HK-2 (cell line): ENCODE data around the gene VPS18.
"Not testable (repeated sequence)": the region's sequence is repeated elsewhere in the genome, so short reads cannot be mapped to it uniquely, and the experiment has no call there.

Experiments used
- DNase-seq: peaks from one replicate; pipeline ENCODE4 v3.0.0-alpha.2; 2018; ENCODE audit not compliant: unreplicated experiment

Gene VPS18, protein sequence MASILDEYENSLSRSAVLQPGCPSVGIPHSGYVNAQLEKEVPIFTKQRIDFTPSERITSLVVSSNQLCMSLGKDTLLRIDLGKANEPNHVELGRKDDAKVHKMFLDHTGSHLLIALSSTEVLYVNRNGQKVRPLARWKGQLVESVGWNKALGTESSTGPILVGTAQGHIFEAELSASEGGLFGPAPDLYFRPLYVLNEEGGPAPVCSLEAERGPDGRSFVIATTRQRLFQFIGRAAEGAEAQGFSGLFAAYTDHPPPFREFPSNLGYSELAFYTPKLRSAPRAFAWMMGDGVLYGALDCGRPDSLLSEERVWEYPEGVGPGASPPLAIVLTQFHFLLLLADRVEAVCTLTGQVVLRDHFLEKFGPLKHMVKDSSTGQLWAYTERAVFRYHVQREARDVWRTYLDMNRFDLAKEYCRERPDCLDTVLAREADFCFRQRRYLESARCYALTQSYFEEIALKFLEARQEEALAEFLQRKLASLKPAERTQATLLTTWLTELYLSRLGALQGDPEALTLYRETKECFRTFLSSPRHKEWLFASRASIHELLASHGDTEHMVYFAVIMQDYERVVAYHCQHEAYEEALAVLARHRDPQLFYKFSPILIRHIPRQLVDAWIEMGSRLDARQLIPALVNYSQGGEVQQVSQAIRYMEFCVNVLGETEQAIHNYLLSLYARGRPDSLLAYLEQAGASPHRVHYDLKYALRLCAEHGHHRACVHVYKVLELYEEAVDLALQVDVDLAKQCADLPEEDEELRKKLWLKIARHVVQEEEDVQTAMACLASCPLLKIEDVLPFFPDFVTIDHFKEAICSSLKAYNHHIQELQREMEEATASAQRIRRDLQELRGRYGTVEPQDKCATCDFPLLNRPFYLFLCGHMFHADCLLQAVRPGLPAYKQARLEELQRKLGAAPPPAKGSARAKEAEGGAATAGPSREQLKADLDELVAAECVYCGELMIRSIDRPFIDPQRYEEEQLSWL

DNA sequence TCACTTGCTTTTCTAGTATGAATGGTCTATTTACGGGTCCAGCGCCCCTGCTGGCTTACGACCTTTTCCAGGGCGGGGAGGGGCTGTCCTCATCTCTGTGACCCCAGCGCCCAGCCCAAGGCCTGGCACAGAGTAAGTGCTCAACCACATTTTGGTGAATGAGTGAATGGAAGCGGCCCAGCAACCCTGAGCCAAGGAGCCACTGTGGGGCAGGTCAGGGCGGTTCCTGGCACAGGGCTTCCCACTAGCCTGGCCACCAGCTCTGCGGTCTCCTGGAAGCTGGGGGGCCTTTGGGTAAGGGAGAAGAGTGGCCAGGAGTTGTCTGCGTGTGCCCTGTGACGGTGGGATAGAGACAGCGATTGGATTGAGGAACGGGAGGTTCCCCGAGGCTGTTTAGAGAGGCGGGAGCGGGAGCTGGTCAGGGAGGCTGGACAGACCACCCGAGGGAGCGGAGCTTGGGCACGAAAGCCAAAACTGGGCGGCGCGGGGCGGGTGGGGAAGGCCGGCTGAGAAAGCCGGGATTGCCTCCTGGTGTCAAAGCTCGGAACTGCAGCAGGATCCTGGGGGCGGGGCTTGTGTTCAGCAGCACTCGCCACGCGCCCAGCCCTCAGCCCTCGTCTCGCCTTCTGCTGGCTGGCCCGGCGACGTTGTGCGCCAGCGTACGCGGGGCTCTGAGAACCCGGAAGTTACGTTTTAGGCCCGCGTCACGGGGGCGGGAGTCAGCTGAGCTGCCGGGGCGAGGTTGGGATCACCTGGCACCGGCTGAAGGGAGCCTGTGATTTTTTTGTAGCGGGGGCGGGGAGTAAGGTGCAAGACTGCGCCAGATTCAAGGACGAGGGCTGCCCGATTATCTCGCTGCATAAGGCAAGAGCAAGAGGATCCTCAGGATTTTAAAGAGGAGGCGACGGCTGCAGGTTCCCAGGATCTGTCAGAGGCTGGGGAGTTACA is at the start of gene VPS18:
TSS of gene VPS18 (plus strand) at position 718 of the 948 bp plus-strand sequence. CDS start 319 bp downstream, outside the sequence.
- peak; percentile 93 for DNase-seq

- no peak for DNase-seq
Measured at GRCh38 chr15:40844696-40845030, 49.6 kb upstream of the VPS18 start.

GRCh38 chr15:40845036-40845435 is 49.2 kb upstream of the VPS18 start:
- DNase-seq = no peak

- no peak for DNase-seq
Measured at GRCh38 chr15:40845511-40846284, 48.6 kb upstream of the VPS18 start.

GRCh38 chr15:40846841-40847222 is 47.4 kb upstream of the VPS18 start:
- DNase-seq = no peak

- no peak for DNase-seq
Measured at GRCh38 chr15:40847223-40847961, 46.9 kb upstream of the VPS18 start.

GRCh38 chr15:40850576-40851112 is 43.6 kb upstream of the VPS18 start:
- no peak for DNase-seq

GRCh38 chr15:40852529-40852928 is 41.7 kb upstream of the VPS18 start:
- DNase-seq = no peak

- DNase-seq = no peak
Measured at GRCh38 chr15:40853241-40853890, 40.9 kb upstream of the VPS18 start.

DNA sequence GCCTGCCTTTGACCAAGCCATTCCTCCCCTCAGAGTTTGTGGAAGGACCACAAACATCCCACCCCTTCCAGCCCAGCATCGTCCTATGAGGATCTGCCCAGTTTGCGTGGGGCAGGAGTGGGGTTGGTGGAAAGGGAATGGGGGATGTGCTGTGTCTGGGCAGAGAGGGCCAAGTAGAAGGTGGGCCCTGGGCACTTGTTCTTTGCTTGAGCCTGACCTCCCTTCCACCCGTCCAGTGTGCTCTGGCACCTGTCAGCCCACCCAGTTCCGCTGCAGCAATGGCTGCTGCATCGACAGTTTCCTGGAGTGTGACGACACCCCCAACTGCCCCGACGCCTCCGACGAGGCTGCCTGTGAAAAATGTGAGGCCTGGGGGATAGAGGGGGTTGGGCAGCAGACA is 40.1 kb upstream of the VPS18 start:
- DNase-seq = no peak

- no peak for DNase-seq
Measured at GRCh38 chr15:40855706-40856234, 38.5 kb upstream of the VPS18 start.

DNA sequence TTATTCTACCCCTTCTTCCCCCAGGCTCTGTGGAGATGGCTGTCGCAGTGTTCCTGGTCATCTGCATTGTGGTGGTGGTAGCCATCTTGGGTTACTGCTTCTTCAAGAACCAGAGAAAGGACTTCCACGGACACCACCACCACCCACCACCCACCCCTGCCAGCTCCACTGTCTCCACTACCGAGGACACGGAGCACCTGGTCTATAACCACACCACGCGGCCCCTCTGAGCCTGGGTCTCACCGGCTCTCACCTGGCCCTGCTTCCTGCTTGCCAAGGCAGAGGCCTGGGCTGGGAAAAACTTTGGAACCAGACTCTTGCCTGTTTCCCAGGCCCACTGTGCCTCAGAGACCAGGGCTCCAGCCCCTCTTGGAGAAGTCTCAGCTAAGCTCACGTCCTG is 37.5 kb upstream of the VPS18 start:
- no peak for DNase-seq

- DNase-seq = peak; percentile 72
Measured at GRCh38 chr15:40857601-40858341, 36.5 kb upstream of the VPS18 start.

DNA sequence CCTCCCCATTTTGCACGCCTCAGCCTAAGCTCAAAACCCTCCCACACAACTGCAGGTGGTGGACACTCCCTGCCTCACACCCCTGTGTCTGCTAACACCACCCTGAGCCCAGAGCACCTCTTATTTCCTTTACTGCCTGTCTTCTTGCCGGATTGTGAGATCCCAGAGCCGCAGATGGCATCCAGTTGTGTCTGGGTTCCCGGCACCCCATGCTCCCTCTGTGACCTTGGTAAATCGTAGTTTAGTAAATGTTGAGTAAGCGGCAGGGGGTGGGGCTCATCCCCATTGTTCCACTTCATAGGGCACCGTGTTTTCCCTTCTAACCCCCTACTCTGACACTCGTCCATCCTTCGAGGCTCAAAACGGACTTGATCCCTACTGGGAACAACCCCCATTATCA is 35.5 kb upstream of the VPS18 start:
- no peak for DNase-seq

- peak; percentile 82 for DNase-seq
Measured at GRCh38 chr15:40859206-40859851, 34.9 kb upstream of the VPS18 start.

- DNase-seq = not testable (repeated sequence)
Measured at GRCh38 chr15:40861147-40861546, 33.1 kb upstream of the VPS18 start.

DNA sequence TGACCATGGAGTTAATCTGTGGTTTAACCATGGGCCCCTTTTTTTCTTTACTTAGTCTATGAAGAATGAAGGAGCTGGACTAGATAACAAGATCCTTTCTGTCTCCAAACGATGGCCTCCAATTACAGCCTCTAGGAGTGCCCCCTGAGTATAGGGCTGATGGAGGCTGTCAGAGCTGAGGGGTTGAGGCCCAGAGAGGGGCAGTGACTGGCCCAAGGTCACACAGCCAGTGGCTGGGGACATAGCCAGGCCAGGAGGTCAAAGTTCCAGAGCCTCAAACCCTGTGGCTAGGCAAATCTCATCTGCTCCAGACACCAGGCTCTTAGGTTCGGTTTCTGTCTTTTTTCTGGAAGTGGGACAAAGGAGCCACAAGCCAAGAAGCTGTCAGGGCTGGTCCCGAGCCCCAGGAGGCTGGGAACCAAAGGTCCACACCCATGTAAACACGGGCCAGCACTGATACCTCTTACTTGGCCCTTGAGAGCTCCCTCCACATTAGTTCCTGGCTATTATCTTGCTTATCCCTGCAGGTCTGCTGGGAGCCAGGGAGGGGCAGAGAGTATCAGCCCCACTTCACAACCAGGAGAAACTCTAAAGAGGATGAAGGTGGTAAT is 30.5 kb upstream of the VPS18 start:
- no peak for DNase-seq
